Kidney (tissue), 14 donors: Measurements from ENCODE around the gene DIS3L2. TPM values are rescaled to one million over a fixed set of nuclear protein-coding genes. Genes with fewer than 3 reads are reported as not detected.

ENCODE experiments used
- DNase-seq, 5 donors: peaks; one replicate each; pipeline ENCODE4 v3.0.0-alpha.2; 2013 to 2020
- FAIRE-seq: peaks from 2 replicates; lab custom pipeline; 2012; peaks lifted over from hg19 to GRCh38; lab: Jason Lieb, UNC
- H3K27ac ChIP-seq, 2 donors: one replicate each; pipeline ENCODE4 v1.7.0; 2013; ENCODE audit warnings: low read depth in 2 of 2, low read length in 2 of 2, inconsistent platforms in 1 of 2
- H3K27me3 ChIP-seq: one replicate; pipeline ENCODE4 v1.7.1; 2013; ENCODE audit warnings: low read length, inconsistent platforms; ENCODE audit not compliant: control insufficient read depth, insufficient read depth
- H3K36me3 ChIP-seq, 3 donors: one replicate each; pipeline versions ENCODE4 v1.7.0 to v1.7.1; 2013; ENCODE audit warnings: low read length in 3 of 3, control low read depth in 1 of 3, inconsistent platforms in 1 of 3; ENCODE audit not compliant: insufficient read depth in 3 of 3, control insufficient read depth in 2 of 3
- H3K4me1 ChIP-seq, 3 donors: one replicate each; pipeline versions ENCODE4 v1.7.0 to v1.7.1; 2013; ENCODE audit warnings: low read length in 3 of 3, inconsistent platforms in 1 of 3, low read depth in 1 of 3; ENCODE audit not compliant: control insufficient read depth in 2 of 3, insufficient read depth in 2 of 3
- H3K4me3 ChIP-seq, 3 donors: one replicate each; pipeline versions ENCODE4 v1.7.0 to v1.8.1; 2013; ENCODE audit warnings: low read length in 3 of 3, control low read depth in 1 of 3, inconsistent platforms in 1 of 3
- H3K9ac ChIP-seq, 3 donors: one replicate each; pipeline versions ENCODE4 v1.7.0 to v1.7.1; 2013; ENCODE audit warnings: low read length in 3 of 3, control low read depth in 1 of 3, inconsistent platforms in 1 of 3
- H3K9me3 ChIP-seq, 3 donors: one replicate each; pipeline versions ENCODE4 v1.7.0 to v1.7.1; 2013; ENCODE audit warnings: low read length in 3 of 3, control low read depth in 1 of 3, inconsistent platforms in 1 of 3; ENCODE audit not compliant: control insufficient read depth in 2 of 3, insufficient read depth in 1 of 3
- CTCF ChIP-seq: IDR thresholded peaks from 3 replicates; pipeline ENCODE4 v1.5.1; 2012; ENCODE audit warnings: mild to moderate bottlenecking, moderate library complexity, borderline replicate concordance; ENCODE audit not compliant: insufficient read depth; ENCODE audit errors: extremely low read depth
- intact Hi-C: fragments of 100-400 bp; cut with DNase I; formaldehyde crosslinking; loops from one replicate; pipeline ENCODE4 v1.11.1; 2022
- polyA plus RNA-seq: library from polyadenylated mRNA; stranded (reverse); fragments of 350-450 nt; fragmentation: Illumina TruSeq; extraction: RNeasy Lipid Tissue Mini Kit (QIAGEN cat#74804); gene quantifications from one replicate; pipeline ENCODE4 v1.2.3, GENCODE V29; 2014; ENCODE audit warnings: low read depth, low replicate concordance; ENCODE audit not compliant: insufficient read depth
- total RNA-seq: library from RNA; stranded (reverse); fragmentation: NEBNext Ultra II Directional; extraction: Animal tissue kit (Norgen Biotek cat#: 25700); gene quantifications from one replicate; pipeline ENCODE4 v1.2.1, GENCODE V29; 2021
- donor health status: control.
- donor health status: control.
- donor health status: control.
- donor health status: control.
- donor health status: control.
- donor health status: DM: yes; HTN: yes; CAD: no.
- donor health status: Normal renal cell carcinoma (clear cell type).

The DIS3L2 gene
- total and polyA plus RNA-seq, 2 donors from 2014 or later, result 12.3 to 47.7 TPM

GRCh38 chr2:232231554-232231953 is 270.0 kb downstream of the DIS3L2 start:
- Histone ChIP-seq H3K27ac (no peak overlapping the region), H3K4me3 (no peak overlapping the region), H3K9me3 (no peaks in the 10 kb centered on the region), H3K27me3 (no peaks in the 10 kb centered on the region), H3K4me1 (peaks cover 0 to 3% (median 0%) of the 10 kb centered on the region in 3 donors), H3K36me3 (no peaks in the 10 kb centered on the region), H3K9ac (no peak overlapping the region)
- FAIRE-seq (no peak), DNase-seq (no peak)
- intact Hi-C loops, result no loop called here
- no peak for TF ChIP-seq CTCF

- Histone ChIP-seq H3K4me3 (no peak overlapping the region), H3K27me3 (no peaks in the 10 kb centered on the region), H3K9me3 (no peaks in the 10 kb centered on the region), H3K4me1 (peaks cover 0 to 3% (median 0%) of the 10 kb centered on the region in 3 donors), H3K36me3 (no peaks in the 10 kb centered on the region), H3K9ac (no peak overlapping the region), H3K27ac (no peak overlapping the region)
- TF ChIP-seq CTCF, result no peak
- DNase-seq (no peak), FAIRE-seq (no peak)
- intact Hi-C loops, result no loop called here
Measured at GRCh38 chr2:232232915-232233314, 271.4 kb downstream of the DIS3L2 start.

GRCh38 chr2:232234922-232235615 is 273.6 kb downstream of the DIS3L2 start:
- DNase-seq (no peak), FAIRE-seq (no peak)
- no peaks in the 10 kb centered on the region for H3K27me3 ChIP-seq
- TF ChIP-seq CTCF, result no peak
- H3K4me1 ChIP-seq, result no peaks in the 10 kb centered on the region
- H3K9me3 ChIP-seq, result no peaks in the 10 kb centered on the region
- H3K27ac ChIP-seq, result no peak overlapping the region
- intact Hi-C loops, result no loop called here
- H3K36me3 ChIP-seq, result peaks cover 0 to 4% (median 2%) of the 10 kb centered on the region in 3 donors
- no peak overlapping the region for H3K4me3 ChIP-seq
- H3K9ac ChIP-seq, result no peak overlapping the region
